Measurements from ENCODE around the gene TMEM183A.

The TMEM183A gene

DNA sequence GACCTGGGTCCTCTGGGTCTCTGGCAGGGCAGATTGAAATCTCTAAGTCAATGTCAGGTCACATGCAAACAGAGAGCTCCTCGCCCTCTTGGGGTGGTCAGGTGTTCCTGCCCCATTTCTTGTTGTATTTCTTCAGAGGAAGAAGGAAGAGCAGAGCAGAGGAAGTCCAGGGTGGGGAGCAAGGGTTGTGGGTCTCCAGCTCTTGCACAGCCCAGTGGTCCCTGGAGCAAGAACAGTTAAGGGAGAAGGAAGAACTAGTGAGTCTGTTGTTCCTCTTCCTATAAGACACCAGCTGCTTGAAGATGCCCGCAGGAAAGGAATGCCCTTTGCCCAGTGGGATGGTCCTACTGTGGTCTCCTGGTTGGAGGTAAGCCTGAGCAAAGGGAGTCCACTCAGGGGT is 52.3 kb downstream of the TMEM183A start:
- peaks cover 4% of the 10 kb centered on the region for H3K27me3 Mint-ChIP-seq (ENCODE audit: low read depth, poor library complexity)
- no peak for DNase-seq
- TF ChIP-seq, protein P1, sequence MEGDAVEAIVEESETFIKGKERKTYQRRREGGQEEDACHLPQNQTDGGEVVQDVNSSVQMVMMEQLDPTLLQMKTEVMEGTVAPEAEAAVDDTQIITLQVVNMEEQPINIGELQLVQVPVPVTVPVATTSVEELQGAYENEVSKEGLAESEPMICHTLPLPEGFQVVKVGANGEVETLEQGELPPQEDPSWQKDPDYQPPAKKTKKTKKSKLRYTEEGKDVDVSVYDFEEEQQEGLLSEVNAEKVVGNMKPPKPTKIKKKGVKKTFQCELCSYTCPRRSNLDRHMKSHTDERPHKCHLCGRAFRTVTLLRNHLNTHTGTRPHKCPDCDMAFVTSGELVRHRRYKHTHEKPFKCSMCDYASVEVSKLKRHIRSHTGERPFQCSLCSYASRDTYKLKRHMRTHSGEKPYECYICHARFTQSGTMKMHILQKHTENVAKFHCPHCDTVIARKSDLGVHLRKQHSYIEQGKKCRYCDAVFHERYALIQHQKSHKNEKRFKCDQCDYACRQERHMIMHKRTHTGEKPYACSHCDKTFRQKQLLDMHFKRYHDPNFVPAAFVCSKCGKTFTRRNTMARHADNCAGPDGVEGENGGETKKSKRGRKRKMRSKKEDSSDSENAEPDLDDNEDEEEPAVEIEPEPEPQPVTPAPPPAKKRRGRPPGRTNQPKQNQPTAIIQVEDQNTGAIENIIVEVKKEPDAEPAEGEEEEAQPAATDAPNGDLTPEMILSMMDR (IDR thresholded peaks at IDR 0.05), result no peak

DNA sequence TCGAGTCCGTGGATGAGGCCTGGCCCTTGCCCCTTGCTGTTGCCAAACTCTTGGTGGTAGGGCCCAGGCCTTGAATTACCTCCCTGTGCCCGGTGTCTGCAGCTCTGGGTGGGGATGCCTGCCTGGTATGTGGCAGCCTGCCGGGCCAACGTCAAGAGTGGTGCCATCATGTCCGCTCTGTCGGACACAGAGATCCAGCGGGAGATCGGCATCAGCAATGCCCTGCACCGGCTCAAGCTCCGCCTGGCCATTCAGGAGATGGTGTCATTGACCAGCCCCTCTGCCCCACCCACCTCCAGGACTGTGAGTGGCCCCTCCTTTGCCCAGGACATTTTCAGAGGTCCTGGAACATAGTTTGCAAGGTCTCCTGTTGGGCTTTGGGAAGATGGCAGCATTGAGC is 52.9 kb downstream of the TMEM183A start:
- H3K4me1 Mint-ChIP-seq, result peaks cover 52% of the 10 kb centered on the region
- H3K9me3 Mint-ChIP-seq, result peaks cover 9% of the 10 kb centered on the region
- TF ChIP-seq, protein P1 (IDR thresholded peaks at IDR 0.05), result no peak
- H3K36me3 Mint-ChIP-seq (ENCODE audit: low read depth), result peaks cover 69% of the 10 kb centered on the region
- H3K27me3 Mint-ChIP-seq (ENCODE audit: low read depth, poor library complexity), result peaks cover 4% of the 10 kb centered on the region
- no peak overlapping the region for H3K27ac Mint-ChIP-seq
- DNase-seq, result no peak
- H3K4me3 Mint-ChIP-seq, result no peak overlapping the region

More for the DNA sequence above, 52.3 kb downstream of the TMEM183A start:
- no peak overlapping the region for H3K4me3 Mint-ChIP-seq
- H3K27ac Mint-ChIP-seq, result no peak overlapping the region
- peaks cover 9% of the 10 kb centered on the region for H3K9me3 Mint-ChIP-seq
- H3K36me3 Mint-ChIP-seq (ENCODE audit: low read depth), result peaks cover 73% of the 10 kb centered on the region
- H3K4me1 Mint-ChIP-seq, result peaks cover 58% of the 10 kb centered on the region

DNA sequence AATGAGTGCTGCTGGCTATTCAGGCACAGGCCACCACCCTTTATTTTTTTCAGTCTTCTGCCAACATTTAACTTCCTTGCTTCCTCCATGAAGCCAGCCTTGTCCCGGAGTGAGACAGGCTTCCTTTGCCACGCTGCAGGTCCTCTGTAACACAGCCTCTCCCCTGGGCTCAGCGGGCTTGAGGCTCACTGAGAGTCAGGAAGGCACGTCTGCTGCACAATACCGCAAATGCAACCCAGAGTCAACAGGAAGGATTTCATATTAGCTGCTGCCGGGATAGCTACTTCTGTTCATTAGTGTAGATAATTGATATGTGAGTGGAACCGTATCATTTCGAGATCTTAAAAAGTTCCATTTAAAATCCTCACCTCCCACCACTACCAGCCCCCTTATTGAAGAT is 56.1 kb downstream of the TMEM183A start:
- no peak for DNase-seq
- Mint-ChIP-seq H3K27me3 (ENCODE audit: low read depth, poor library complexity) (peaks cover 4% of the 10 kb centered on the region), H3K4me1 (peaks cover 20% of the 10 kb centered on the region), H3K4me3 (no peak overlapping the region), H3K9me3 (peaks cover 9% of the 10 kb centered on the region), H3K27ac (no peak overlapping the region), H3K36me3 (ENCODE audit: low read depth) (peaks cover 73% of the 10 kb centered on the region)
- TF ChIP-seq, protein P1 (IDR thresholded peaks at IDR 0.05), result no peak

DNA sequence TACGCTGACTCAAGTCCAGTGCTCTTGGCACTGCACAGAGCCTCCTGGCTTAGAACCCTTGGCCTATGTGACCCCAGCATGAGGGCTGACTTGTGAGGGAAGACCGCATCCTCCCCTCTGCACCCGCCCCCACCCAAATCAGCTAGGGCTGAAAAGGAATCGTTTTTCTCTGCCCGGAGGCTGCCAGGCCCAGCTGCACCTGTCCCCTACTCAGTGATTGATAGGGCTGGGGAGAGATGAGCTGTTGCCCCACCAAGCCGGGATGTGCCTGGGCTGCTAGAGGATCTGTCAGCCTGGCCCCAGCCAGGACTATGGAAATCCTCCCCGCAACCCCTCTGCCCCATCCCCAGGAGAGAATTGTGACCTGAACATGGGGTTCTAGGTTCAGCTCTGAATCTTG is 58.0 kb downstream of the TMEM183A start:
- Mint-ChIP-seq H3K36me3 (ENCODE audit: low read depth) (peaks cover 65% of the 10 kb centered on the region), H3K27ac (no peak overlapping the region), H3K27me3 (ENCODE audit: low read depth, poor library complexity) (peaks cover 4% of the 10 kb centered on the region), H3K9me3 (peaks cover 9% of the 10 kb centered on the region), H3K4me3 (no peak overlapping the region), H3K4me1 (peaks cover 19% of the 10 kb centered on the region)
- TF ChIP-seq, protein P1 (IDR thresholded peaks at IDR 0.05), result no peak
- no peak for DNase-seq

DNA sequence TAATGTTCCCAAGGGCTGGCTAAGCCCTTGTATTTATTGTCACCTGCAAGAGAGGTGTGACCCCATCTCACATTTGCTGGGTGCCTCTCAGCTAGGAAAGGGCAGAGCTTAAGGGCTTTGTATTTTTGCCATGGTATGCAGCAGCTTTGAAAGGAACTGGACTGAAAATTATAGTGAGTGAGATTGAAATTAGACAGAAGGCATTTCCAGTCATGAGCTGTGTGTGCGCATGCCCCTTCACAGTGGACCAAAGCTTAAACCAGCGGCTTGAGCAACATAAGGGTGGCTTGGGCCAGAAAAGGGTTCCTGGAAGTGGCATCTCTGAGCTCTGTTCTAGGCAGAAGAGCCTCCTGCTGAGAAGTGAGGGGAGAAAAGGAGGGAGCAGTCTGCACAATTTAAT is 58.8 kb downstream of the TMEM183A start:
- peaks cover 8% of the 10 kb centered on the region for H3K27me3 Mint-ChIP-seq (ENCODE audit: low read depth, poor library complexity)
- H3K4me1 Mint-ChIP-seq, result peaks cover 19% of the 10 kb centered on the region
- no peak overlapping the region for H3K27ac Mint-ChIP-seq
- TF ChIP-seq, protein P1 (IDR thresholded peaks at IDR 0.05), result no peak
- H3K4me3 Mint-ChIP-seq, result no peak overlapping the region
- H3K36me3 Mint-ChIP-seq (ENCODE audit: low read depth), result peaks cover 57% of the 10 kb centered on the region
- H3K9me3 Mint-ChIP-seq, result peaks cover 5% of the 10 kb centered on the region
- no peak for DNase-seq

DNA sequence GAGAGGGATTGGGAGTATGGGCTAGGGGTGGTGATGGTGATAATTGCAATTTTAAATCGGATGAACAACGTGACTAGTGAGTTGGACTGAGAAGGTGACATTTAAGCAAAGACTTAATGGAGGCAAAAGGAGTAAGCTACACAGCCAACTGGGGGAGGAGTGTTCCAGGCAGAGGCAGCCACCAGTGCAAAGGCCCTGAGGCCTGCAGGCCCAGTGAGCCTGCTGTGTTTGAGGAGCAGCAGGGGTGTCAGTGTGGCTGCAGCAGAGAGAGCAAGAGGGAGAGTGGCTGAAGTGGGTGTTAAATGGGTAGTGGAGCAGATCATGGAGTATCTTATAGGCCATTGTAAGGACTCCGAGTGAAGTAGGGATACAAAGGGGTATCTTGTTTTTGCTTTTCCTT is 59.8 kb downstream of the TMEM183A start:
- Mint-ChIP-seq H3K27me3 (ENCODE audit: low read depth, poor library complexity) (peaks cover 8% of the 10 kb centered on the region), H3K36me3 (ENCODE audit: low read depth) (peaks cover 54% of the 10 kb centered on the region), H3K9me3 (peaks cover under 1% of the 10 kb centered on the region), H3K4me3 (no peak overlapping the region), H3K4me1 (peaks cover 16% of the 10 kb centered on the region), H3K27ac (no peak overlapping the region)
- TF ChIP-seq, protein P1 (IDR thresholded peaks at IDR 0.05), result no peak
- DNase-seq, result no peak
